Measurements from ENCODE around the gene PLEKHN1. TPM values are rescaled to one million over a fixed set of nuclear protein-coding genes. Genes with fewer than 3 reads are reported as not detected.

The PLEKHN1 gene
- polyA plus RNA-seq, 1 of the 3 experiments (the other 2 are of a cell fraction): not detected

DNA sequence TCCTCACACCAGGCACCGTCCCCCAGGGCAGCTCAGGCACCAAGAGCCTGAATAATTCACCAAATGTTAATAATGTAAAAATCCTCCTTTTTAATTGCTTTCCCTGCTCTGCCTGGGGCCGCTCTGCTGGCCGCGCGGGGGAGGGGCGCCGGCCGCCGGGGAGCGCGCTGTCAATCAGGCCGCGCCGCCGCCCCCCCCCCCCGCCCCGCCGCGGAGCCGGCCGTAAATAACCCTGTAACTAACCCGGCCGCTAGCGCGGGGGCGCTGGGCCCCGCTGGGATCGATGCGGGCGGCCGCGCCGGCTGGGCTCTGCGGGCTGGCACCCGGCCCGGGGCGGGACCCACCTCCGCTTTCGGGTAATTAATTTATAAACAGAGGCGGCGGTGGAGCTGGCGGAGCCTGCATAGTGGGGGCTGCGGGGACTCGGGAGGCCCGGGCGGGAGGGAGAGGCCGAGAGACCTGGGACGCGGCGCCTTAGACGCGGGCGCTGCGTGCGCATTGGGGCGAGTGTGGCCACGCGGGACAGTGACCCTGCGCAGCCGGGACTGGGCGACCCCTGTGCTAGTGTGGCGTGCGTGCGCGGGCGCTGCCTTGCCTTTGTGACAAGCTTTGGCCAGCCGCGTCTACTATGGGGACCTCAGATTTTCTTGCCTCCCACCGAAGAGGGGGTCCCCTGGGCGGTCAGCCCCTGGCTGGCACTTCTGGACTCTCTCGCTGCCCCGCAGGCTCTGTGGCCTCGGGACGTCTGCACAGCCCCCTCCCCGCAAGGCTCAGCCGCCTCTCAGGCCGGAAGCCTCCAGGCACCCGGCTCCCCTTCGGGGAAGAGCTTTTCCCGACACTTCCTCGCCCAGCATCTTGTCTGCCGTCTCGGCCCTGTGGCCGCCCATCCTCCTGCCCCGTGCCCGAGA is 25.9 kb upstream of the PLEKHN1 start (continued):
- TF ChIP-seq TAF1 (IDR thresholded peaks at IDR 0.05; ENCODE audit: borderline replicate concordance, low read depth, low read length) (no peak), FOSL2 (IDR thresholded peaks at IDR 0.05; ENCODE audit: borderline replicate concordance, low read depth) (no peak), POLR2AphosphoS5 (IDR thresholded peaks at IDR 0.05; ENCODE audit: low read depth, low read length) (no peak), GABPA (IDR thresholded peaks at IDR 0.05; ENCODE audit: low read depth) (no peak), EZH2phosphoT487 (IDR thresholded peaks at IDR 0.05; ENCODE audit: borderline replicate concordance, low read depth) (no peak), TEAD4 (IDR thresholded peaks at IDR 0.05; ENCODE audit: borderline replicate concordance, insufficient read depth) (no peak)
- TF ChIP-seq, protein P1, sequence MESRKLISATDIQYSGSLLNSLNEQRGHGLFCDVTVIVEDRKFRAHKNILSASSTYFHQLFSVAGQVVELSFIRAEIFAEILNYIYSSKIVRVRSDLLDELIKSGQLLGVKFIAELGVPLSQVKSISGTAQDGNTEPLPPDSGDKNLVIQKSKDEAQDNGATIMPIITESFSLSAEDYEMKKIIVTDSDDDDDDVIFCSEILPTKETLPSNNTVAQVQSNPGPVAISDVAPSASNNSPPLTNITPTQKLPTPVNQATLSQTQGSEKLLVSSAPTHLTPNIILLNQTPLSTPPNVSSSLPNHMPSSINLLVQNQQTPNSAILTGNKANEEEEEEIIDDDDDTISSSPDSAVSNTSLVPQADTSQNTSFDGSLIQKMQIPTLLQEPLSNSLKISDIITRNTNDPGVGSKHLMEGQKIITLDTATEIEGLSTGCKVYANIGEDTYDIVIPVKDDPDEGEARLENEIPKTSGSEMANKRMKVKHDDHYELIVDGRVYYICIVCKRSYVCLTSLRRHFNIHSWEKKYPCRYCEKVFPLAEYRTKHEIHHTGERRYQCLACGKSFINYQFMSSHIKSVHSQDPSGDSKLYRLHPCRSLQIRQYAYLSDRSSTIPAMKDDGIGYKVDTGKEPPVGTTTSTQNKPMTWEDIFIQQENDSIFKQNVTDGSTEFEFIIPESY (IDR thresholded peaks at IDR 0.05; ENCODE audit: borderline replicate concordance, low read depth): no peak

DNA sequence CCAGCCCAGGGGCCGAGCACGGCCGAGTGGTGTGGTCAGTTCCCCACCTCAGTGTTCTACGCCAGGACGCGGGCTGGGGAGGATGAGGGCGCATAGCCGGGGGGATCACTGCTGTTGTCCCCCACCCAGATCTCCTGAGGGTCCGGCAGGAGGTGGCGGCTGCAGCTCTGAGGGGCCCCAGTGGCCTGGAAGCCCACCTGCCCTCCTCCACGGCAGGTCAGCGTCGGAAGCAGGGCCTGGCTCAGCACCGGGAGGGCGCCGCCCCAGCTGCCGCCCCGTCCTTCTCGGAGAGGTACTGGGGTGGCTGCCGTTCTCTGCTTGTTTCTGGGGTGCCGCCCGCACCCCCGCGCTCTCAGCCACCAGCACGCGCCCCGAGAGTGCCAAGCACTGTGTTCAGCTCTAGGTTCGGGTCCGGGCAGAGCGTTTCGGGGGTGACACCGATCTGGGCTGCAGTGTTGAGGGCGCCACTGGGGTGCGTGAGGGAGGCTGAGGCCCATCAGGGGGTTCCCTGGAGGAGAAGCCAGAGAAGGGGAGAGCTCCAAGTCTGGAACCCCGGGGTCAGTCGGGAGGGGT is 25.2 kb upstream of the PLEKHN1 start:
- Histone ChIP-seq H3K4me3 (ENCODE audit: low read depth in 2 of 2, low read length in 1 of 2) (peak overlapping the region in 1 of 2 experiments; percentile 38; a peak in 2 of 4 replicates), H3K9me2 (no peaks in the 10 kb centered on the region), H3K4me2 (peak overlapping the region; percentile 73; the same call in 1 of the 2 replicates), H3K4me1 (ENCODE audit: control insufficient read depth in 1 of 2, insufficient read depth in 2 of 2, low read depth in 1 of 2, low read length in 1 of 2) (peaks cover 0 to 61% of the 10 kb centered on the region in 2 experiments; a peak in 1 of 4 replicates), H3K36me3 (replicated peaks in 1 of 2; ENCODE audit: control insufficient read depth in 1 of 2, insufficient read depth in 2 of 2, low read length in 1 of 2) (peaks cover 0 to 15% of the 10 kb centered on the region in 2 experiments), H3K79me2 (ENCODE audit: insufficient read depth) (no peaks in the 10 kb centered on the region), H4K20me1 (ENCODE audit: insufficient read depth) (no peaks in the 10 kb centered on the region), H3K27ac (ENCODE audit: low read depth in 2 of 2, low read length in 1 of 2) (peak overlapping the region in 1 of 2 experiments; percentile 75; a peak in 2 of 4 replicates), H3F3A (replicated peaks; ENCODE audit: insufficient read depth) (peaks cover 20% of the 10 kb centered on the region), H3K9ac (no peak overlapping the region), H3K9me3 (no peaks in the 10 kb centered on the region), H3K27me3 (ENCODE audit: insufficient read depth) (no peaks in the 10 kb centered on the region), H2AFZ (ENCODE audit: low read depth) (no peak overlapping the region)
- CTCF ChIA-PET: interaction anchor here (0.9 to 8.9 kb wide), 12 partner anchors 10 to 71 kb away, joined by 3 to 125 read pairs (median 4); partner anchors contain the start of gene NOC2L
- 20% methylated on average over 5 of the region's 36 CpGs for WGBS (ENCODE audit: low lambda C conversion rate)
- DNase-seq: no peak
- POLR2A ChIA-PET: interaction anchor here (1.1 to 2.0 kb wide), 3 partner anchors 25 to 35 kb away, joined by 3 to 9 read pairs (median 5); no protein-coding TSS in a partner anchor
- TF ChIP-seq, protein P2, sequence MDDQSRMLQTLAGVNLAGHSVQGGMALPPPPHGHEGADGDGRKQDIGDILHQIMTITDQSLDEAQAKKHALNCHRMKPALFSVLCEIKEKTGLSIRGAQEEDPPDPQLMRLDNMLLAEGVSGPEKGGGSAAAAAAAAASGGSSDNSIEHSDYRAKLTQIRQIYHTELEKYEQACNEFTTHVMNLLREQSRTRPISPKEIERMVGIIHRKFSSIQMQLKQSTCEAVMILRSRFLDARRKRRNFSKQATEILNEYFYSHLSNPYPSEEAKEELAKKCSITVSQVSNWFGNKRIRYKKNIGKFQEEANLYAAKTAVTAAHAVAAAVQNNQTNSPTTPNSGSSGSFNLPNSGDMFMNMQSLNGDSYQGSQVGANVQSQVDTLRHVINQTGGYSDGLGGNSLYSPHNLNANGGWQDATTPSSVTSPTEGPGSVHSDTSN (IDR thresholded peaks at IDR 0.05): no peak
- TF ChIP-seq, protein P3, sequence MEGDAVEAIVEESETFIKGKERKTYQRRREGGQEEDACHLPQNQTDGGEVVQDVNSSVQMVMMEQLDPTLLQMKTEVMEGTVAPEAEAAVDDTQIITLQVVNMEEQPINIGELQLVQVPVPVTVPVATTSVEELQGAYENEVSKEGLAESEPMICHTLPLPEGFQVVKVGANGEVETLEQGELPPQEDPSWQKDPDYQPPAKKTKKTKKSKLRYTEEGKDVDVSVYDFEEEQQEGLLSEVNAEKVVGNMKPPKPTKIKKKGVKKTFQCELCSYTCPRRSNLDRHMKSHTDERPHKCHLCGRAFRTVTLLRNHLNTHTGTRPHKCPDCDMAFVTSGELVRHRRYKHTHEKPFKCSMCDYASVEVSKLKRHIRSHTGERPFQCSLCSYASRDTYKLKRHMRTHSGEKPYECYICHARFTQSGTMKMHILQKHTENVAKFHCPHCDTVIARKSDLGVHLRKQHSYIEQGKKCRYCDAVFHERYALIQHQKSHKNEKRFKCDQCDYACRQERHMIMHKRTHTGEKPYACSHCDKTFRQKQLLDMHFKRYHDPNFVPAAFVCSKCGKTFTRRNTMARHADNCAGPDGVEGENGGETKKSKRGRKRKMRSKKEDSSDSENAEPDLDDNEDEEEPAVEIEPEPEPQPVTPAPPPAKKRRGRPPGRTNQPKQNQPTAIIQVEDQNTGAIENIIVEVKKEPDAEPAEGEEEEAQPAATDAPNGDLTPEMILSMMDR (IDR thresholded peaks at IDR 0.05): no peak
- no peak for TF ChIP-seq FOXJ3 (CRISPR knock-in tag; IDR thresholded peaks at IDR 0.05)
- TF ChIP-seq FOSL2 (IDR thresholded peaks at IDR 0.05; ENCODE audit: borderline replicate concordance, low read depth): no peak
- no peak for TF ChIP-seq SMC3 (IDR thresholded peaks at IDR 0.05; ENCODE audit: low read depth, low read length)
- no peak for TF ChIP-seq JUND (IDR thresholded peaks at IDR 0.05)
- TF ChIP-seq POLR2AphosphoS5 (IDR thresholded peaks at IDR 0.05; ENCODE audit: low read depth, low read length): no peak
- TF ChIP-seq ELF1 (IDR thresholded peaks at IDR 0.05): no peak
- TF ChIP-seq YY1 (IDR thresholded peaks at IDR 0.05; ENCODE audit: low read depth): no peak
- TF ChIP-seq, protein P4, sequence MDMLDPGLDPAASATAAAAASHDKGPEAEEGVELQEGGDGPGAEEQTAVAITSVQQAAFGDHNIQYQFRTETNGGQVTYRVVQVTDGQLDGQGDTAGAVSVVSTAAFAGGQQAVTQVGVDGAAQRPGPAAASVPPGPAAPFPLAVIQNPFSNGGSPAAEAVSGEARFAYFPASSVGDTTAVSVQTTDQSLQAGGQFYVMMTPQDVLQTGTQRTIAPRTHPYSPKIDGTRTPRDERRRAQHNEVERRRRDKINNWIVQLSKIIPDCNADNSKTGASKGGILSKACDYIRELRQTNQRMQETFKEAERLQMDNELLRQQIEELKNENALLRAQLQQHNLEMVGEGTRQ (IDR thresholded peaks at IDR 0.05; ENCODE audit: borderline replicate concordance, low read depth, low read length): no peak
- TF ChIP-seq FOXM1 (IDR thresholded peaks at IDR 0.05; ENCODE audit: low read depth): no peak
- no peak for TF ChIP-seq TCF12 (IDR thresholded peaks at IDR 0.05)
- no peak; the same call in 1 of the 2 replicates for TF ChIP-seq SIN3A (IDR thresholded peaks at IDR 0.05; ENCODE audit: borderline replicate concordance, low read depth, low read length)
- TF ChIP-seq, protein P1 (IDR thresholded peaks at IDR 0.05; ENCODE audit: borderline replicate concordance, low read depth): no peak
- TF ChIP-seq, protein P5, sequence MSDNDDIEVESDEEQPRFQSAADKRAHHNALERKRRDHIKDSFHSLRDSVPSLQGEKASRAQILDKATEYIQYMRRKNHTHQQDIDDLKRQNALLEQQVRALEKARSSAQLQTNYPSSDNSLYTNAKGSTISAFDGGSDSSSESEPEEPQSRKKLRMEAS (IDR thresholded peaks at IDR 0.05; ENCODE audit: low read depth): no peak
- TF ChIP-seq RXRA (IDR thresholded peaks at IDR 0.05; ENCODE audit: borderline replicate concordance, low read depth): no peak
- no peak for TF ChIP-seq MEF2A (IDR thresholded peaks at IDR 0.05; ENCODE audit: borderline replicate concordance, low read depth)

Data from SK-N-SH (cell line).